T-helper 2 cell (primary cell): ENCODE data around the gene AFAP1.

Experiments
- DNase-seq, 5 experiments: peaks; one replicate each; pipeline versions ENCODE4 v3.0.0 to v3.0.0-alpha.2; 2012 to 2022

The AFAP1 gene

DNA sequence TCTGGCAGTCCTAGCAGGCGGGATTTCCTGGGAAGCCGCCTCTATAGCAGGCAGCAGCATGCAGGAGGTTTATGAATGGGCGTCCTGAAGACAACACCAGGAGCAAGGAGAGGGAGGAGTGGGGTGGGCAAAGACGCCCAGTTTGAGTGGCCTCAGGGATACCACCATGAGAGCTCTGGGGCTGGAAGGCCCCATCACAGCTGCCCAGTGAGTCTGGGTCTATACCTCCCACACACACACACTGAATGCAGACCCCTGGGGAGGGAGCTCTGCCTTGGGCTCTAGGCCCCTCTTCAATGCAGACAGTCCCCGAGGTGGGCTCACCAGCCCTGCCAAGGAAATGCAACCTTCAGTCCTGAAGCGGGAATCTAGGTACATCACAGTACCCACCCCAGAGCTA is 98.6 kb downstream of the AFAP1 start:
- DNase-seq = no peak

- DNase-seq = no peak
Measured at GRCh38 chr4:7839856-7840255, 99.8 kb downstream of the AFAP1 start.

GRCh38 chr4:7838136-7838782 is 101.4 kb downstream of the AFAP1 start:
- DNase-seq = no peak

- no peak for DNase-seq
Measured at GRCh38 chr4:7837597-7838135, 102.0 kb downstream of the AFAP1 start.

GRCh38 chr4:7831858-7832730 is 107.6 kb downstream of the AFAP1 start:
- DNase-seq = no peak

DNA sequence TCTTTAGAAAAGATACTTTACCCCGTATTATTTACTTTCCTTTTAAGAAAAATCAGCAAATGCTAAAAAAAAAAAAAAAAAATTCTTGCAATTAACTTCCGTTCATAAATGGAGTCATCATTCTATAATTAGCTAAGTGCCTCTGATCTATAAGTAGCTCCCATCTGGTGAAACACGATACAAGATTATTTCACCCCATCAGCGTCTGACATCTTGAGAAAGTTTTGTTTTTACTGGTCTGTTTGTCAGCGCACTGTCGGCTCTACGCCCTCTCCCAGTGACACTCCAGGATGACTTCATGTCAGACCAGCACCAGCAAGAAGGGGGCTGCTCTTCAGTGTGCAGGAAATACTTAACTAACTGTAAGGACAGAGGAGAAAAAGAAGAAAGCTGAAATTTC is 108.3 kb downstream of the AFAP1 start:
- peak in 4 of 5 experiments; percentile 13 to 82 (median 32) for DNase-seq

DNA sequence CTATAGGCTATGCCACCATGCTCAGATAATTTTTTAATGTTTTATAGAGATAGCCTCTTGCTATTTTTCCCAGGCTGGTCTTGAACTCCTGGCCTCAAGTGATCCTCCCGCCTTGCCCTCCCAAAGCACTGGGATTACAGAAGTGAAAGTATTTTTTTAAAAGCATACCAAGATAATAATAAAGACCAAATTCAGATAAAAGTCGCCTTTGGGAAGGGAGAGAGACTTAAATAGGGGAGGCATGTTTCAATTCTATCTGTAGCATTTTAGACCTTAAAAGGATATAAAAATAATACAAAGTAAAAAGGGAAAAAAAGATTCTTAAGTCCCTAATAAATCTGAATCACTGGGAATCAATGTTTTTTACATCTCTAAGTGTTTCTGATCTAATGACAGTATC is 108.9 kb downstream of the AFAP1 start:
- DNase-seq = no peak

GRCh38 chr4:7829652-7830580 is 109.7 kb downstream of the AFAP1 start:
- DNase-seq = no peak

DNA sequence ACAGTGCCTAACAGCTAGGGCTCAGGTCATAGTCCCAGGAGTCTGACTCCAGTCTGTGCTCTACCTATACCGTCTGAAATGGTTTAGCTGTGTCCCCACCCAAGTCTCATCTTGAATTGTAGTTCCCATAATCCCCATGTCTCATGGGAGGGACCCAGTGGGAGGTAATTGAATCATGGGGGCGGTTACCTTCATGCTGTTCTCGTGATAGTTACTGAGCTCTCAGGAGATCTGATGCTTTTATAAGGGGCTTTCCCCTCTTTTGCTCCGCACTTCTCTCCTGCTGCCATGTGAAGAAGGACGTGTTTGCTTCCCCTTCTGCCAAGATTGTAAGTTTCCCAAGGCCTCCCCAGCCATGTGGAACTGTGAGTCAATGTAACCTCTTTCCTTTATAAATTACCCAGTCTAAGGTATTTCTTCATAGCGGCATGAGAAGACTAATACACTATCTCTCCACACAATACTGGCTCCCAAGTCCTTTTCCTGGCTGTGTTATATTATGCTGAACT is 110.8 kb downstream of the AFAP1 start:
- DNase-seq = peak in 1 of 5 experiments; percentile 18

DNA sequence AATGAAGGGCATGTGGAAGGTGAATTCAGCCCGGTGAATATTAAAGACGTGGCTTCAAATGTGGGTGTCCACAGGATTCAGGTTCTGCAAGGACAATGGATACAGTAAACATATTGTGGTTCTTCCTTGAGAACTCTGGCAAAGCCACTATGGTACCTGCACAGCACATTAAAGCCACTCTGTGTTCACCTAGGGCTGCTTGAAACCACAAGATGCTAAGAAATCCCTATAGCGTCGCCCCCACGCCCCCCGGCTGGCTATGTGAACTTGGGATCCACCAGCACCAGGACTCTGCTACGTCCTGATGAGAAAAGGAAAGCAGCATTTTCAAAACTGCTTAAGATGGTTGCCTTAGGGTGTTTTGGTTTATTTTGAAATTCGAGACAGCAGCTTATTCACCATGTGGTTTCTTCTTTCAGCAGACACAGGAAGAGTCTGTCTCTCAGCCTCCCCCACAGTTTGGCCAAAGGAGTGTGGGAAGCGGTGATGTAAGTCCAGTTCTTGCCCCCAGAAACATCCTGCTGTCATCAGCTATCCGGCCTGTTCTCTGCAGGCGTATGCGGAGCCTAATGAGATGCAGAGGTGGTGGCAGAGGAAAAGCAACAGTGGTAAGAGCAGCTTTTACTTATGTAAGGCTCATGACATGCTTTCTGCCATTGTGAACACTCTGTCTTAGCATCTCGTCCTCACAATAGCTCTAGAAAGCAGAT is 111.5 kb downstream of the AFAP1 start:
- peak in 3 of 5 experiments; percentile 21 to 76 (median 63) for DNase-seq

- no peak for DNase-seq
Measured at GRCh38 chr4:7827566-7827965, 112.1 kb downstream of the AFAP1 start.

DNA sequence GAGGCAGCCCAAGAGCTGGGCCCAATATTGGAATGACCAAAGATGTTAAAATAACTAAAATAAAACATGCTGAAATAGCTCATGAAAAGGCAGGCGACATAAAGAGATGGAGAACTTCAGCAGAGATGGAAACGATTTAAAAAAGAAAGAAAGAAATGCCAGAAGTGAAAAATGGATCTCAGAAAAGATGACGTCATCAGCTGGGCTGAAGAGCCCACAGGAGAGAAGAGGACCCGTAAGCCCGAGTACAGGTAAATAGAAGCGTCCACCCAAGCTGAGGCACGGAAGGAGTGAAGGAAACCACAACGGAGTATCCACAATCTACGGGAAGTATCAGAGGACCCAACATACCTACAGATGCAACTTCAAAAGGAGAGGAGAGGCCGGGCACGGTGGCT is 112.8 kb downstream of the AFAP1 start:
- no peak for DNase-seq

DNA sequence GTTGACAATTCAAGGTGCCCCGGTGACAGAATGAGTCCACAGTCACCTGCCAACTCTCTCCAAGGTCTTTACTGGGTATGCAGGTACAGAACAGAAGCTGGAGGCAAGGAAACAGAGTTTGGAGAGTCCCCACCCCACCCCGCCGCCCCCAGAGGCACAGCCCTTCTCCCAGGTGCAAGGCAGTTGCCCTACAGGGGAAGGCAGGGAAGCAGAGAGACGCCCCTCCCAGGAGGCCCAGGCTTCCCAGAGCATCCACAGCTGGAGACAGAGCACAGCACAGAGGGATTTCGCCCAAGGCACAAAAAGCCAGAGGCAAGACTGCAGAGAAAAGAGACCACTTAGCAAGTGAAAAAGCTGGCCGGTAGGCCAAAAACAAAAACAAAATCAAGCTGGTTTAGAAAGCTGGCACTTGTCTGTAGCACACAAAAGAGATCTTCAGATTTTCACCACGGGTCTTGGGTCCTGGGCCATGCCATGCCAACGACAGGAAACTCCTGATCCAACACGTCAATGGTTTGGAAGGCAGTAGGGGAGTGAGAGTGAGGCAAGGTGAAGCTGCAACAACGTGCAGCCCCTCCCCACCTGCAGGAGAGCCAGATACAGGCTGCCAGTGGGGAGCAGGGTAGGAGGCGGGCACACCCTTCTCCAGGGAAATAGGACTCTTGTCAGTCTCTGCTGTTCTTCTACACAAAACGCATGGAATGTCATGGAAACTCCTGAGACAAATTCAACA is 113.3 kb downstream of the AFAP1 start:
- no peak for DNase-seq

DNA sequence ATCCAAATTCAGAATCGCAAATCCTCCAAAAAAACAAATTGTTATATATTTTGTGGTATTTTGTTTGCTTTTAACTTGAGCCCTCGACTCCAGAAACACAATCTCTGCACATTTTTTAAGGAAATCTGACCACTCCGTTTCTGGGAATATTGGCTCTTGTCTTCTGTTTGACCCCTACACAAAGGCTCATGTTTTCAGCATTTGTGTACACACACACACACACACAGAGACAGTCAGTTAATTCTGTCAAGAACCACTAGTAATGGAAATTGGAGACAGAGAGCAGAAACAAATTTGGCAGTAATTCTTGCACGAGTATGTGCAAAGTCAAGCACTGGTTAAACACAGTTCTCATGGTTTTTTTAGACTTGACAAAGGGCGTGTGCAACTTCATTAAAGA is 115.4 kb downstream of the AFAP1 start:
- DNase-seq = no peak

GRCh38 chr4:7823416-7823824 is 116.2 kb downstream of the AFAP1 start:
- DNase-seq = no peak

DNA sequence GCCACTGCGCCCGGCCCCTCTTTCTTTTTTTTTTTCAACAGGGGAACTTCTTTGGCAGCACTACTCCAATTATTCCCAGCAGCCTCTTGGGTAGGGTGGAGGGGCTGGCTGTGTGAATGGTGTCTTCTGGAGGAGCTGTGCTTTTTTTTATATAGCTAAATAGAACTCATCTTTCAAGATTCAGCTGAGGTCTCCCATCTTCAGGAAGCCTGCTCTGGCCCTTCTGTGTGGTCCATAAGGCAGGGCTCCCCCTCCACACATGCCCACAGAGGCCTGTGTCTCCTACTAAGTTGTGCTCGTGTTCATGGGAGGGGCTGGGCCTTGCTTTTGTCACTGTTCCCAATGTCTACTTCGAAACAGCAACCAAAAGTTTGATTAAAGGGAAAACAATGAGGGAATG is 116.8 kb downstream of the AFAP1 start:
- no peak for DNase-seq

DNA sequence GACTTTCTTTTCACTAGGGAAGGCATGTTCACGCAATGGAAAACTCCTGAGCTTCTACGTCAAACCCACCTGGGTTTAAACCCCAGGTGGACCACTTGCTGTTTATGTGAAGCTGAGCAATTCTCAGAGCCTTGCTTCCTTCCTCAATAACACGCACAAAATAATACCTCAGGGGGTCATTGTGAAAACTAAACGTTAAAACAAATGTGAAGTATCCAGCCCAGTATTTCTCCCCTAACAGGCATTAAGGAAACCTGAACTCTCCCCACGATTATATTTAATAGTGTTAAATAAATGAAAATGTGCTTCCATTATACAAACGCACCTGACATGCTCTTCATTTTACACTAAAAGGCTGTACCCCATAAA is 117.5 kb downstream of the AFAP1 start:
- no peak for DNase-seq

DNA sequence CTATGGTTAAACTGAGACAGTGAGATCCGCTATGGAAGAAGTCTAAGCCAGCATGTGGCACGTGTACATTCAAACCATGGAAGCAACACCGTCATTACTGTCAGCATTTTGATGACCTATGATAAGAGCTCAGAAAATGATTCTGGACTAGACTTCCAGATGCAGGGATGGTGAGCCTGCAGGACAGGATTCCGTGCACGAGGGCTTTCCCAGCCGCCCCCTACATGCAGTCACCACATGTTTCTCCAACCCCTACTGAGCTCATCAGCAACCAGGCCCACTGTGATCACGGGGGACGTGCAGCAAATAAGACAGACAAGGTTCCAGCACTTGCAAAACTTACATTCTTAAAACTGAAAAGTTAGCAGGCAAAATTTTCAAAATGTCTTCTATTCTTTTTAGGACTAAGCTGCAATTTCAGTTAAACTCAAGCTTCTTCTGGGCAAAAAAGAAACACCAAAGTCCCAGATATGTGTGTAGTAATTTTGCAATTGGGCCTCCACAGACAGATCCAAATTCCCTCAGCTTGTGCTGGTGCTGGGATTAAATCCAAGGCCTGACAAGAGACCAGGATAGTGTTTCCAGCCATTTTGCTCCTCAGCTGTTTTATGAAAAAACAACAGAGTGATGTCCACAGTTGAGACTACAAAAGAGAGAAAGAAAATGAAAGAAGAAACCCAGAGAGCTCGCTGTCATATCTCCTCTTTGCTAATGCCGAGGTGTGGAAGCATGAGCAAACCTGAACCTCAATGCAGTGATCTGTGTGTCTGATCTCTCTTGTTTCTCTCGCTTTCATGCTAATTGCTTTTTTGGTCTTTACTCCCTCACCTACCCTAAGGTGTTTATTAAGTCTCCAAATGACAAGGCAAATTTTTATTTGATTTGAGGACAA is 118.2 kb downstream of the AFAP1 start:
- peak in 1 of 5 experiments; percentile 67 for DNase-seq

- DNase-seq = no peak
Measured at GRCh38 chr4:7820031-7820818, 119.4 kb downstream of the AFAP1 start.
